TTC549 (cell line): ENCODE data around the gene DPEP1.

Source experiments
- FAIRE-seq: peaks from 2 replicates; lab custom pipeline; 2012; peaks lifted over from hg19 to GRCh38; lab: Jason Lieb, UNC

The DPEP1 gene

GRCh38 chr16:89599451-89599858 lies 14.0 kb upstream of the DPEP1 start:
- no peak for FAIRE-seq

GRCh38 chr16:89599902-89600301 lies 13.5 kb upstream of the DPEP1 start:
- no peak for FAIRE-seq

- no peak for FAIRE-seq
Observed at GRCh38 chr16:89600427-89600826, 13.0 kb upstream of the DPEP1 start.

- FAIRE-seq, result no peak
Observed at GRCh38 chr16:89600956-89601355, 12.5 kb upstream of the DPEP1 start.

GRCh38 chr16:89601906-89602272 lies 11.6 kb upstream of the DPEP1 start:
- no peak for FAIRE-seq

DNA sequence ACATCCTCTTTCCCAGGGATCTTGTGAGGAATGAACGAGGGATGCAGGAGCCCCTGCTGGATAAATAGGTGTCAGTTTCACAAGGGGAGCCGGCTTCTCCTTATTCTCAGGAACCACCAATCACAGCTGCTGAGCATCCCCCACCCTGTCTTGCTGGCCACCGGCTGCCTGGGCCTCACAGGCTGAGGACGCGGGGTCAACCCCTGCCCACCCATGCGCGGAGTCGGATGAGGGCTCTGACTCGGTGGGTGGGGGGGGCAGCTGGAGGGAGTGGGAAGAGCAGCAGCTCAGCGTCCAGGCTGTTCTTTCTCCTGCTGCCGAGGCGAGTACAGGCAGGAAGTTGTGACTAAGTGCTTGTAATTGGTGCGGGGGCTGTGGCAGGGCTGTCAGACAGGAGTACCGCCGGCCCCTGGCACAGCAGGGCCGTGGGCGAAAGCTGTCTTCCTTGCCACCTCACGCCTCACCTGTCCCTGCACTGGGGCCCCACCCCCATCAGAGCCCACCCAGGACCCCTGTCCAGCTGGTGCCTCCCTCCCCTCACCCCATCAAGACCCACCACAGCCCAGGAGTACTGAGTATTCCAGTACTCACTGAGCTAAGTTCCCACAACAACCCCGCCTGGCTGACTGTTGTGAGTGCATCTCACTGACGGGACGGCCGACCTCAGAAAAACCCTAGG lies 11.0 kb upstream of the DPEP1 start:
- no peak for FAIRE-seq

DNA sequence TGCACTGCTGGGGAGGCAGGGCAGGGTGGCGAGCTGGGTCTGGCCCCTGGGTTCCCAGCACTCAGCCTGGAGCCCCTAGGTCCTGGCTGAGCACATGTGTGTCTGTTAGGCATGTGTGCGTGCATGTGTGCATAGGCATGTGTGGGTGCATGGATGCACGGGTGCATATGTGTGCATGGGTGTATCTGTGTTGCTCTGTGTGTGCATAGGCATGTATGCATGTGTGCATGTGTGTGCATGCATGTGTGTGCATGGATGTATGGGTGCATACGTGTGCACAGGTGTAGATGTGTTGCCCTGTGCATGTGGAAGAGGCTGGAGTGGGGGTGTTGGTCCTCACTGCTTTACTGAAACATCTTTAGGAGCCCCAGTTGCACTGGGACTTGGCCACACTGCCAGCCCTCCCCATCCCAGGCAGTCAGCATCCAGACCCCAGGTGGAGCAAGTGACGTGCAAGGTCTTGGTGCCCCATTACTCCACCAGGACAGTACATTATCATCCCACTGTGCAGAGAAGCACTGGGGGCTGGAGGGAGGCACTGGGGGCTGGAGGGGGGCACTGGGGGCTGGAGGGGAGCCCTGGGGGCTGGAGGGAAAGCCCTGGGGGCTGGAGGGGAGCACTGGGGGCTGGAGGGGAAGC lies 10.4 kb upstream of the DPEP1 start:
- no peak for FAIRE-seq

- FAIRE-seq, result no peak
Observed at GRCh38 chr16:89604764-89605163, 8.7 kb upstream of the DPEP1 start.

- no peak for FAIRE-seq
Observed at GRCh38 chr16:89605186-89605970, 8.1 kb upstream of the DPEP1 start.

DNA sequence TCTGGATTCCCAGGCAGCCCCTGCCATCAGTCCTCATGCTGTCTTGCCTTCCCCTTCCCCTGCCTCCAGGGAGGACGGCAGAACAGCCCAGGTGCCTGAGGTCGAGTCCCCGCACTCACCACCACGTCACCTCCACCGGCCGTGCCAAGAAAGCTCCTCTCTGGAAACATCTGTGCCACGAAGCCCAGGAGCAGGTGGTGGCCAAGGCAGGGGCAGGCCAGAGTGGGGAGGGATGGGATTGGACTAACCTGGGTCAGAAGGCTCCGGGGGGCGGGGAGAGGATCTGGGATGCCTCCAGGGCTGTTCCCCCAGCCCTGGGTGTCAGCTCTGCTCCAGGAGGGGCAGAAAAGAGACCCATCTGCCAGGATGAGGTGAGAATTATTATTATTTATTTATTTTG lies 7.4 kb upstream of the DPEP1 start:
- FAIRE-seq, result no peak

GRCh38 chr16:89607453-89607852 lies 6.0 kb upstream of the DPEP1 start:
- no peak for FAIRE-seq

- no peak for FAIRE-seq
Observed at GRCh38 chr16:89607937-89608740, 5.3 kb upstream of the DPEP1 start.

- no peak for FAIRE-seq
Observed at GRCh38 chr16:89610108-89610453, 3.4 kb upstream of the DPEP1 start.

DNA sequence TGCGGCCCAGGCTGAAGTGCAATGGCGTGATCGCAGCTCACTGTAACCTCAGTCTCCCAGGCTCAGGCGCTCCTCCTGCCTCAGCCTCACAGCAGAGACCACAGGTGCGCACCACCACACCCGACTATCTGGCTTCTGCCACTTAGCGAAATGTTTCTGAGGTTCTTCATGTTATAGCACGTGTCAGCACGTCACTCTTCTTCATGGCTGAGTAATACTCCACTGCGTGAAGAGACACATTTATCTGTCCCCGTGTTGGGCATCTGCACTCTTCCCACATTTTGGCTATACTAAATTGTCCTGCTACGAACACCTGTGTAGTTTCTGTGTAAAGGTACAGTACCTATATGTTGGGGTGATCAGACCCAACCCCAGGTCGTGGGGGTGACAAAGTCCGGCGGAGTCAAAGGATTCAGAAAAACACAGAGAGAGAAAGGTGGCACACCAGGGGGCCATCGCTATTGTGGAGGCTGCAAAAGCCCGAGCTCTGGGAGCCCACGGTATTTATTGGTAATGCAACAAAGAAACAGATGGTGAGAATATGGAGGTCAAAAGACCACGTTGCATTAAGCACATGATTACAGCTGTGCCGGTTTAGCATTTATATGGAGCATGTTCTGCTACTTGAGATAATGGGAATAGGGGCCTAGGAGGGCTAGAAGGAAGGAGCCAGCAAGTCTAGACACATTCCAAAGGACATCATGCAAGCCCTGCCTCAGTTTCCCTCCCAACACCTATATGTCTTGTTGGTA lies 851 bp upstream of the DPEP1 start:
- no peak for FAIRE-seq

DNA sequence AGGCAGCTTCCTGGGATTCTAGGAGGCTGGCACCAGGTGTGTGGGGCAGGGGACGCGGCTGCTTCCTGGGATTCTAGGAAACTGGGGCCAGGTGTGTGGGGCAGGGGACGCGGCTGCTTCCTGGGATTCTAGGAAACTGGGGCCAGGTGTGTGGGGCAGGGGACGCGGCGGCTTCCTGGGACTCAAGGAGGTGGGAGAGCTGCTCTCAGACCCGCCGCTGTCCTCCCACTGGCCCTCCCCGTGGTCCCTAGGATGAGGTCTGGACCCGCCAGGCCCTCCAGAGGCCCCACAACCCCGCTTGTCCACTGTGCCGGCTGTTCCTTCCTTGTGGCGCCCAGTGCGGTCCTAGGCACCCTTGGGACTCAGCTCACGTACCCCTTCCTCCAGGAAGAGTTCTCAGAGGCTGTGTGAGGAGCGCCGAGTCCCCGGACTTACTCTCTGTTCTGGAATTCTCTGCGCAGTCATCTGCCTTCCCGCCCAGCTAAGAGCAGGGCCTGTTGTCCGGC lies 565 bp downstream of the DPEP1 start:
- FAIRE-seq, result no peak

GRCh38 chr16:89615176-89615575 lies 1.7 kb downstream of the DPEP1 start:
- no peak for FAIRE-seq

GRCh38 chr16:89615596-89616090 lies 2.2 kb downstream of the DPEP1 start:
- FAIRE-seq, result no peak

- FAIRE-seq, result no peak
Observed at GRCh38 chr16:89616623-89617022, 3.2 kb downstream of the DPEP1 start.

DNA sequence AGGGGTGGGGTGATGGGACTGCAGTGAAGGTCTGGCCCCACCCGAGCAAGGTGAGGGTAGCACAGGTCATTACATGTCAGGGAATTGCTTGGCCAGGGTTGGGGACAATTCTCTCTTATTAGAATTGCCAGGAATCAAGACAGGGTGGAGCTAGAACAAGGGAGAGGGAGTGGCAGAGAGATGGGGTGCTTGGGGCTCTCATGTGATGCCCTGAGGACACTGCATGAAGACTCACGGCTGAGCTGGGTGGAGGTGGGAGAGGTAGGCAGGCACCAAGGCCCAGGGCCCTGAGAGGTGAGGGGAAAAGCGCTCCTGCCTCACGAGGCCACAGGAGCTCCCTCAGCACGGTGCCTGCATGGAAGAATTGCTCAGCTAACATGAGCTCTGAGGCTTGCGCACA lies 3.6 kb downstream of the DPEP1 start:
- FAIRE-seq, result no peak

DNA sequence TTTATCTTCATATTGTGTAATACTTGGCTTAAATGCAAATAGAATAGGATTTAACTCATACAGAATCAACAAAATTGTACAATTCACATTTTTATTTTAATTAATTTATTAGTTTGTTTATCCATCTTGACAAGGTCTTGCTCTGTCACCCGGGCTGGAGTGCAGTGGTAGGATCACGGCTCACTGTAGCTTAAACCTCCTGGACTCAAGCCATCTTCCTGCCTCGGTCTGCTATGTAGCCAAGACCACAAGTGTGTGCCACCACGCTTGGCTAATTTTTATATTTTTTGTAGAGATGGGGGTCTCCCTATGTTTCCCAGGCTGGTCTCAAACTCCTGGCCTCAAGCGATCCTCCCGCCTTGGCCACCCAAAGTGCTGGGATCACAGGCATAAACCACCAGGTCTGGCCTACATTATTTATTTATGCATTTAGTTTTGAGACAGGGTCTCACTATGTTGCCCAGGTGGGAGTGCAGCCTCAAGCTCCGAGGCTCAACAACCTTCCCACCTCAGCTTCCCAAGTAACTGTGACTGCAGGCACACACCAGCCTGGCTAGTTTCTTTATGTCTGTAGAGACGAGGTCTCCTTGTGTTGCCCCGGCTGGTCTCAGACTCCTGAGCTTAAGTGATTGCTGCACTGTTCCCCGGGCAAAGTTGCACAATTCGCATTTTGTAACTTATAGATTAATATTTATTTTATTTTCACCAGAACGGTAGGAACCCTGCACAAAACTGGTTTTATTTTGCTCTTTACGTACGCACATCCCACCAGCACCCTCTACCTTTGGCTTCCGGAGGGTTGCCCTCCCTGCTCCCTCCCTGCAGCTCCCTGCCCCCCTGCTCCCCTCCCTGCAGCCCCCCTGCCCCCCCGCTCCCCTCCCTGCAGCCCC lies 4.9 kb downstream of the DPEP1 start:
- FAIRE-seq, result no peak

GRCh38 chr16:89619840-89620239 lies 6.4 kb downstream of the DPEP1 start:
- FAIRE-seq, result no peak
